D721Med (cell line): ENCODE data around the gene GMFB.

ENCODE experiments used
- DNase-seq: peaks from one replicate; pipeline ENCODE4 v3.0.0; 2011; ENCODE audit warnings: low spot score; ENCODE audit not compliant: insufficient read length
- FAIRE-seq: peaks from 2 replicates; lab custom pipeline; 2011; peaks lifted over from hg19 to GRCh38; lab: Jason Lieb, UNC
- TF ChIP-seq, protein P1 (sequence below): IDR thresholded peaks from 2 replicates; pipeline ENCODE4 v1.5.1; 2012; ENCODE audit warnings: mild to moderate bottlenecking, control low read depth; ENCODE audit not compliant: insufficient read depth; ENCODE audit errors: missing control alignments

Gene GMFB

GRCh38 chr14:54486685-54487084 is 2.1 kb downstream of the GMFB start:
- DNase-seq (no peak), FAIRE-seq (no peak)
- TF ChIP-seq, protein P1, sequence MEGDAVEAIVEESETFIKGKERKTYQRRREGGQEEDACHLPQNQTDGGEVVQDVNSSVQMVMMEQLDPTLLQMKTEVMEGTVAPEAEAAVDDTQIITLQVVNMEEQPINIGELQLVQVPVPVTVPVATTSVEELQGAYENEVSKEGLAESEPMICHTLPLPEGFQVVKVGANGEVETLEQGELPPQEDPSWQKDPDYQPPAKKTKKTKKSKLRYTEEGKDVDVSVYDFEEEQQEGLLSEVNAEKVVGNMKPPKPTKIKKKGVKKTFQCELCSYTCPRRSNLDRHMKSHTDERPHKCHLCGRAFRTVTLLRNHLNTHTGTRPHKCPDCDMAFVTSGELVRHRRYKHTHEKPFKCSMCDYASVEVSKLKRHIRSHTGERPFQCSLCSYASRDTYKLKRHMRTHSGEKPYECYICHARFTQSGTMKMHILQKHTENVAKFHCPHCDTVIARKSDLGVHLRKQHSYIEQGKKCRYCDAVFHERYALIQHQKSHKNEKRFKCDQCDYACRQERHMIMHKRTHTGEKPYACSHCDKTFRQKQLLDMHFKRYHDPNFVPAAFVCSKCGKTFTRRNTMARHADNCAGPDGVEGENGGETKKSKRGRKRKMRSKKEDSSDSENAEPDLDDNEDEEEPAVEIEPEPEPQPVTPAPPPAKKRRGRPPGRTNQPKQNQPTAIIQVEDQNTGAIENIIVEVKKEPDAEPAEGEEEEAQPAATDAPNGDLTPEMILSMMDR = no peak

DNA sequence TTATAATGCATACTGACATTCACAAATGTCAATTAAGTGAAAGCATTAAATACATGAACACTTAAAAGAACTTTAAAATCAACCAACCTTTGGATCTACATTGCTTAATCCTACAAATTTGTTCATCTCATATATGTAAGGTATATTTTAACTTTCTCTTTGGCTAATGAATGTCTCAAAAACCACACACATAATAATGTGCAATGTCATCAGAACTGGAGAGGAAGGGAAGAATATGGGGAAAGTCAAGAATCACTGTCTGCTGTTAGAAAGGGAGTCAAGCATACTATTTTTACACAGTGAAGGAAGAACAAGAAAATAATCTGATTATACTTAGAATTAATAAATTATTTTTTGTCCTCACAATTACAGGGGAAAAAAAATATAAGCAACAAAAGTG is 4.9 kb downstream of the GMFB start:
- no peak for FAIRE-seq

DNA sequence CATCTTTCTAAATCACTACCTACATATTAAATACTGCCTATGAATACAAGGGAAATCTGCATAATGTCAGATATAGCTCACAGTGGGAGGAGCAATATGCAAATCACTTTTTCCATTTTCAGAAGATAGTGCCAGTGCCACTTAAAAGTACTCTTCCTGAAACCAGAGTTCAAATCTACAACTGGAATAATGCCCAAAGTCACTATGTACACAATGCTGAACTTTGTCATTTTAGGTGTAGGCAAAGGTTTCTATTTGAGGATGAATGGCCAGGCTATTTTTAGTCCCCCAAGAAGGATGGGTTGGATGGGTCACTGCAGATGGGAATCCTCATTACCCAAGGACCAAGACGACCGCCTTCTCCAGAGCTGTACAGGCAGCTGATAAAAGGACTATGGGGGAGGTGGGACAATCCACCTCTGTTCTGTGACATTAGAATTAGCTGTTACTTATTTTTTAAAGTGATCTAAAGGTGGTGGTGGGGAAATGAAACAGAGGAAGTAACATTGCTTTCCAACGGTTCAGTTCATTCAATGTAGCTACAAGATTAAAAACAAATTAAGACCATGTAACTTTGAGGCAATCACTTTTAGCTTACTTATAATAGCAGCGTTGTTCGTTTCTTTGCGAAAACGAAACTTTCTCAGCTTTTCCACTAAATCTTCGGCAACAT is 5.6 kb downstream of the GMFB start:
- FAIRE-seq = peak; percentile 81

More for the DNA sequence above, 4.9 kb downstream of the GMFB start:
- TF ChIP-seq, protein P1 = no peak
- DNase-seq = no peak

DNA sequence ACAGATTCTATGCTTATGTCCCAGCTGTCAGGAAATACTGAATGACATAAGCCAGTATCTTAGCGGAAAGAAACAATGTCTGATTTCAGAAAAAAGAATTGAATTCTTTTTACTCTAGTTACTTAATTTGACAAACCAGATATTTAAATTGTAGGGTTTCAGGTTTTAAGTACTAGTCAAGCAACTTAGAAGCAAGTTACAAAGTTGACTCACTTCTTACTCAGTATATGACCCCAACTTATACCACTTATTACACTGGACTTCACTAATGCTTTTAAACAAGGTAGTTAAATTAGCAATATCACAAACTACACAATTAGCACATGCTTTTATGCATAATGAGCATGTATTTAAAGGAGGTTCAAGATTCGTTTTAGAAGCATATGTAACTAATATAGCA is 7.1 kb downstream of the GMFB start:
- TF ChIP-seq, protein P1 = no peak
- FAIRE-seq = no peak

More for the DNA sequence above, 5.6 kb downstream of the GMFB start:
- TF ChIP-seq, protein P1 = no peak
- DNase-seq = no peak

DNA sequence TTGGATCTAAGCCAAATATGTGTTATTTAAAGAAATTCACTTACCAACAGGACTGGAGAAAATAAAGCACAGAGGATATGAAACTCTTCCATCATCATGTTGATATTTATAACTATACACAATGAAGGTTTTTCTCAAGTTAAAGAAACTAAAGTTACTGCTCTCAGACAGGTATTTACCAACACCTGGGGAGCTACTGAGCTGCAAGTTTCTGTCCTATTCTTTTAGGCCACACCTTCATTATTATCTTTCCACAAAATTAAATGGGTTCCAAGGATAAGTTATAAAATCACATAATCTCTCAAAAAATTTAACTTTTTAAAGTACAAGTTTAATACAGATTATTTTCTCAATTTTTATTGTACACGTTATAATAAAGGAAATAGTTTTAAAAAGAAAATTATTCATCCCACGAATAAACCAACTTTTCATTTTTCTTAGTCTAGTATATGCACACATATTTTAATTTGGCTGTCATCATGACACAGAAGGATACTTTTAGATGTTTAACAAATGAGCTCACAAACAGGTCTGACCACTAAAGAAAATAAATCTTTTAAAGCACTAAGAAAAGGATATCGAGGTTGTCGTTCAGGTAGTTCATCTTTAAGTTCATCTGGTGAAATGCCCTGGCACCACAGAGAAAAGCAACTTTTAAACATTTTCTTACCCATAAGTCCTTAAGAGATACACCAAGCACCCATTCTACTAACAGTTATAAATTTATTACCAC is 7.8 kb downstream of the GMFB start:
- FAIRE-seq (no peak), DNase-seq (no peak)
- TF ChIP-seq, protein P1 = no peak

More for the DNA sequence above, 7.1 kb downstream of the GMFB start:
- no peak for DNase-seq

GRCh38 chr14:54478636-54479215 is 10.1 kb downstream of the GMFB start:
- TF ChIP-seq, protein P1 = no peak
- FAIRE-seq (no peak), DNase-seq (no peak)
